Activated naive CD8-positive, alpha-beta T cell treated with anti-CD3 and anti-CD28 coated beads, Interleukin-2, amount 50 U/mL, for 24 hours (primary cell): ENCODE measurements around the gene SLC39A3.

Experiments used
- ATAC-seq: fragments of 150-1000 bp; cut with Tn5 transposase; one replicate; pipeline ENCODE4 v1.10.0; 2021
- DNase-seq: peaks from one replicate; pipeline ENCODE4 v3.0.0; 2021
- H3K27ac Mint-ChIP-seq: one replicate; pipeline ENCODE4 v1.8.0; 2021; ENCODE audit warnings: mild to moderate bottlenecking, mixed read lengths
- H3K27me3 Mint-ChIP-seq: one replicate; pipeline ENCODE4 v1.8.0; 2021; ENCODE audit warnings: mixed read lengths
- H3K36me3 Mint-ChIP-seq: one replicate; pipeline ENCODE4 v1.8.0; 2021; ENCODE audit warnings: low read depth, mixed read lengths
- H3K4me1 Mint-ChIP-seq: one replicate; pipeline ENCODE4 v1.8.0; 2021; ENCODE audit warnings: mixed read lengths
- H3K4me3 Mint-ChIP-seq: one replicate; pipeline ENCODE4 v1.8.0; 2021; ENCODE audit warnings: mild to moderate bottlenecking, moderate library complexity, mixed read lengths
- H3K9me3 Mint-ChIP-seq: one replicate; pipeline ENCODE4 v1.8.0; 2021; ENCODE audit warnings: mixed read lengths

The SLC39A3 gene

GRCh38 chr19:2699413-2700140 lies 40.2 kb downstream of the SLC39A3 start:
- H3K27ac Mint-ChIP-seq = no peak overlapping the region
- no peak overlapping the region for H3K4me3 Mint-ChIP-seq
- peaks cover 24% of the 10 kb centered on the region for H3K4me1 Mint-ChIP-seq
- no peaks in the 10 kb centered on the region for H3K36me3 Mint-ChIP-seq
- H3K9me3 Mint-ChIP-seq = no peaks in the 10 kb centered on the region
- H3K27me3 Mint-ChIP-seq = no peaks in the 10 kb centered on the region
- no peak for ATAC-seq
- no peak for DNase-seq

GRCh38 chr19:2694196-2694595 lies 45.6 kb downstream of the SLC39A3 start:
- Mint-ChIP-seq H3K27ac (no peak overlapping the region), H3K9me3 (no peaks in the 10 kb centered on the region), H3K36me3 (no peaks in the 10 kb centered on the region), H3K4me1 (peaks cover 10% of the 10 kb centered on the region), H3K27me3 (no peaks in the 10 kb centered on the region), H3K4me3 (no peak overlapping the region)
- DNase-seq (no peak), ATAC-seq (no peak)

DNA sequence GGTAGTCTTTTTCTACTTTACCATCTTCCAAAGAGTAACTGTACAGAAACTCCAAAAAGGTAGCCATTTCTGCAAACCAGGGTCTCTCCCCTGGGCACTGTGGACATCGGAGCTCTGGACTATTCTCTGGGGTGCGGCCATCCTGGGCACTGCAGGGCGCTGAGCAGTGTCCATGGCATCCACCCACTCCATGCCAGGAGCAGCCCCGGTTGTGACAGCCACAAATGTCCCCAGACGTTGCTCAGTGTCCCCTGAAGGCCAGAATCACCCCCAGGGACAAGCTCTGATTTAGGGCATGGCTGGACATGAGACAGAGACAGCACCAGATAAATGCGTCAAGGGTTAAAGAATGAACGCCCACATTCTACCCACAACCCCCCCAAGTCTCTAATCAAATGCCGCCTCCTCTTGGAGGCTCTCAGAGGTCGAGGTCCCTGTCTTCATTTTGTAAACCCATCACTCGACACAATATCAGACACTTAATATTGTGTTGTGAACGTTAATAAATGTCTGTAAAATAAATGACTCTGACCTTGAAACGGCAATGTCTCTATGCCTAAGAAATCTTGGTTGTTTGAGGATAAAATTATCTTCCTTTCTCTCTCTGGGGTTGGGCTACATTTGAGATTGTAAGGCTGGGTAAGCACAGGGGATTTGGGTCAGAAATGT lies 46.2 kb downstream of the SLC39A3 start:
- H3K36me3 Mint-ChIP-seq = no peaks in the 10 kb centered on the region
- H3K27me3 Mint-ChIP-seq = no peaks in the 10 kb centered on the region
- no peak overlapping the region for H3K4me3 Mint-ChIP-seq
- H3K9me3 Mint-ChIP-seq = no peaks in the 10 kb centered on the region
- H3K4me1 Mint-ChIP-seq = peaks cover 6% of the 10 kb centered on the region
- no peak for DNase-seq
- no peak for ATAC-seq
- H3K27ac Mint-ChIP-seq = no peak overlapping the region

DNA sequence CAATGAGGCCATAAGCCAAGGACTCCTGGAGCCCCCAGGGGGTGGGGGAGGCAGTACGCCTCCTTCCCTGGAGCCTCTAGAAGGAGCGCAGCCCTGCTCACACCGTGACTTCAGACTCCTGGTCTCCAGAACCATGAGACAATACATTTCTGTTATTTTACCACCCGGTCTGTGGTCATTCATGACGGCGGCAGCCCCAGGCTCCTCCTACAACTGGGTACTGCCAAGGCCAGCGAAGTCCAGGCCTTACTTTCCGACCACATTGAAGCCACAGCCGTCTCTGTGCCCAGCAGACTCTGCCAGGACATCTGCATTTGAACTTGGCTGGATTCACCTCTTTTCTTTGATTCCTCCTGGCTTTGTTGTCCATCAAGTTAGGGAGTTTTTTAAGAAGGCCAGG lies 47.9 kb downstream of the SLC39A3 start:
- peaks cover 4% of the 10 kb centered on the region for H3K4me1 Mint-ChIP-seq
- no peak overlapping the region for H3K27ac Mint-ChIP-seq
- no peaks in the 10 kb centered on the region for H3K9me3 Mint-ChIP-seq
- DNase-seq (no peak), ATAC-seq (no peak)
- no peaks in the 10 kb centered on the region for H3K36me3 Mint-ChIP-seq
- H3K4me3 Mint-ChIP-seq = no peak overlapping the region
- no peaks in the 10 kb centered on the region for H3K27me3 Mint-ChIP-seq

GRCh38 chr19:2690856-2691255 lies 49.0 kb downstream of the SLC39A3 start:
- Mint-ChIP-seq H3K4me3 (no peak overlapping the region), H3K9me3 (no peaks in the 10 kb centered on the region), H3K36me3 (no peaks in the 10 kb centered on the region), H3K27me3 (no peaks in the 10 kb centered on the region), H3K4me1 (peaks cover 2% of the 10 kb centered on the region), H3K27ac (no peak overlapping the region)
- ATAC-seq (no peak), DNase-seq (no peak)

DNA sequence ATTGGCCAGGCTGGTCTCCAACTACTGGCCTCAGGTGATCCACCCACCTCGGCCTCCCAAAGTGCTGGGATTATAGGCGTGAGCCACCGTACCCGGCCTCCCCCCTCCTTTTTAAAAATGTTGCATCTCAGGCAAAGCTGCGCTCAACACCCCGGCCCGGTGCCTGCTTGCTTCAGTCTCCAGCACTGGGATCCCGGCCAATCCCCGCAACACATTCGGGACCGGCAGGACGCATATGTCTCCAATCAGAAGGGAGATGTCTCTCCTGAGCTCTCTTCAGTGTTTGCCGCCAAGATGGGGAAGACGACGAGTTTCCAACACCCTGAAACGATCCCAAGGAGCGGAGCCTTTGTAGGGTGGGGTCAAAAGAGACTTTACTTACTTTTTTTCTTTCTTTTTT lies 53.5 kb downstream of the SLC39A3 start:
- H3K27ac Mint-ChIP-seq = no peak overlapping the region
- H3K36me3 Mint-ChIP-seq = no peaks in the 10 kb centered on the region
- no peak overlapping the region for H3K4me3 Mint-ChIP-seq
- no peaks in the 10 kb centered on the region for H3K27me3 Mint-ChIP-seq
- no peak for ATAC-seq
- H3K4me1 Mint-ChIP-seq = peaks cover 3% of the 10 kb centered on the region
- no peaks in the 10 kb centered on the region for H3K9me3 Mint-ChIP-seq
- DNase-seq = no peak

DNA sequence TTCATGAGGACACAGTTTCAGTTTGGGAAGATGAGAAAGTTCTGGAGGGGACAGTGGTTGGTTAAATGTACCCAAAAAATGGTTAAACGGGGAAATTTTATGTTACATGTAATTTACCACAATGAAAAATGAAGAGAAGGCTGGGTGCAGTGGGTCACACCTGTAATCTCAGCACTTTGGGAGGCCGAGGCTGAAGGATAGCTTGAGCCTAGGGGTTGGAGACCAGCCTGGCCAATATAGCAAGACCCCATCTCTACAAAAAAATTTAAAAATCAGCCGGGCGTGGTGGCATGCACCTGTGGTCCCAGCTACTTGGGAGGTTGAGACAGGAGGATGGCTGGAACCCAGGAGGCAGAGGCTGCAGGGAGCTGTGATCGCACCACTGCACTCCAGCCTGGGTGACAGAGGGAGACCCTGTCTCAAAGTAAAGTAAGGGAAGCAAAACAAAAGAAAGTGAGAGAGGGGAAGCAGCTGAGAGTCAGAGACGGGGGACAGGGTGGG lies 54.6 kb downstream of the SLC39A3 start:
- Mint-ChIP-seq H3K9me3 (no peaks in the 10 kb centered on the region), H3K27ac (no peak overlapping the region), H3K36me3 (no peaks in the 10 kb centered on the region), H3K27me3 (no peaks in the 10 kb centered on the region), H3K4me3 (no peak overlapping the region), H3K4me1 (peaks cover 7% of the 10 kb centered on the region)
- ATAC-seq (no peak), DNase-seq (no peak)

GRCh38 chr19:2683430-2684003 lies 56.3 kb downstream of the SLC39A3 start:
- peaks cover 12% of the 10 kb centered on the region for H3K4me1 Mint-ChIP-seq
- DNase-seq (no peak), ATAC-seq (no peak)
- H3K36me3 Mint-ChIP-seq = no peaks in the 10 kb centered on the region
- H3K4me3 Mint-ChIP-seq = no peak overlapping the region
- no peak overlapping the region for H3K27ac Mint-ChIP-seq
- H3K9me3 Mint-ChIP-seq = no peaks in the 10 kb centered on the region
- no peaks in the 10 kb centered on the region for H3K27me3 Mint-ChIP-seq
